IMR-90 (cell line): ENCODE results near the gene AGAP1. TPM values are rescaled to one million over a fixed set of nuclear protein-coding genes. Genes with fewer than 3 reads are reported as not detected.

ENCODE experiments used
- ATAC-seq: fragments of 200-7000 bp; cut with Tn5 transposase; 2 replicates; pipeline ENCODE4 v1.9.1; 2020; ENCODE audit warnings: low read depth, mild to moderate bottlenecking, moderate library complexity
- BruUV-seq: library from RNA; stranded (reverse); fragments of 400-500 nt; replicated peaks from 2 replicates; lab custom pipeline; 2021; lab: Mats Ljungman, UMichigan
- CTCF ChIA-PET: fragments of 300-600 bp; formaldehyde crosslinking; extraction: SDS; loops from one replicate; lab custom pipeline; 2021; ENCODE audit warnings: antibody characterized with exemption; lab: Yijun Ruan, JAX
- POLR2A ChIA-PET: fragments of 300-600 bp; sonication (Branson Sonifier 250); formaldehyde crosslinking; loops from one replicate; lab custom pipeline; 2022; ENCODE audit warnings: antibody characterized with exemption; ENCODE audit not compliant: unreplicated experiment; lab: Charles Lee
- DNase-seq: peaks from one replicate; pipeline ENCODE4 v3.0.0; 2013
- H2AFZ ChIP-seq: replicated peaks from 2 replicates; pipeline ENCODE3; 2013; ENCODE audit warnings: low read length, mild to moderate bottlenecking; ENCODE audit not compliant: poor library complexity
- H2AK5ac ChIP-seq: 2 replicates; pipeline ENCODE4 v1.6.1; 2013; ENCODE audit warnings: low read depth, low read length, inconsistent platforms
- H2AK9ac ChIP-seq: replicated peaks from 2 replicates; pipeline ENCODE3; 2013; ENCODE audit warnings: mild to moderate bottlenecking, low read depth, low read length, moderate library complexity; ENCODE audit not compliant: poor library complexity
- H2BK120ac ChIP-seq: 2 replicates; pipeline ENCODE4 v1.6.1; 2013; ENCODE audit warnings: low read depth, low read length, inconsistent platforms
- H2BK15ac ChIP-seq: 3 replicates; pipeline ENCODE4 v1.6.1; 2013; ENCODE audit warnings: low read depth, low read length, inconsistent platforms
- H2BK20ac ChIP-seq: 2 replicates; pipeline ENCODE4 v1.6.1; 2013; ENCODE audit warnings: low read depth, mild to moderate bottlenecking, inconsistent platforms, low read length, moderate library complexity
- H2BK5ac ChIP-seq: 2 replicates; pipeline ENCODE4 v1.6.1; 2013; ENCODE audit warnings: mild to moderate bottlenecking, low read depth, low read length, inconsistent platforms; ENCODE audit not compliant: poor library complexity, severe bottlenecking
- H3K14ac ChIP-seq: replicated peaks from 2 replicates; pipeline ENCODE4 v1.6.1; 2013; ENCODE audit warnings: low read depth, low read length, inconsistent platforms
- H3K18ac ChIP-seq: 2 replicates; pipeline ENCODE4 v1.6.1; 2013; ENCODE audit warnings: low read depth, low read length, control low read depth
- H3K23ac ChIP-seq: 2 replicates; pipeline ENCODE4 v1.6.1; 2013; ENCODE audit warnings: low read depth, low read length, inconsistent platforms
- H3K27ac ChIP-seq: 2 replicates; pipeline ENCODE4 v1.5.1; 2013; ENCODE audit warnings: mild to moderate bottlenecking, control low read depth, low read length; ENCODE audit not compliant: insufficient read depth
- H3K27me3 ChIP-seq: 2 replicates; pipeline ENCODE4 v1.6.1; 2013; ENCODE audit warnings: low read length; ENCODE audit not compliant: control insufficient read depth, insufficient read depth
- H3K36me3 ChIP-seq: 2 replicates; pipeline ENCODE4 v1.6.1; 2013; ENCODE audit warnings: low read length, mixed read lengths; ENCODE audit not compliant: control insufficient read depth, insufficient read depth
- H3K4ac ChIP-seq: 2 replicates; pipeline ENCODE4 v1.6.1; 2013; ENCODE audit warnings: low read depth, low read length, inconsistent platforms
- H3K4me1 ChIP-seq: 2 replicates; pipeline ENCODE4 v1.6.1; 2013; ENCODE audit warnings: low read length, mixed read lengths; ENCODE audit not compliant: control insufficient read depth, insufficient read depth
- H3K4me2 ChIP-seq: 2 replicates; pipeline ENCODE4 v1.6.1; 2013; ENCODE audit warnings: low read depth, mild to moderate bottlenecking, control low read depth, low read length, moderate library complexity
- H3K4me3 ChIP-seq: 2 replicates; pipeline ENCODE4 v1.5.1; 2013; ENCODE audit warnings: low read depth, mild to moderate bottlenecking, control low read depth, low read length, moderate library complexity; ENCODE audit not compliant: insufficient read depth
- H3K56ac ChIP-seq: 2 replicates; pipeline ENCODE4 v1.6.1; 2013; ENCODE audit warnings: low read length, inconsistent platforms; ENCODE audit not compliant: insufficient read depth; ENCODE audit errors: extremely low read depth
- H3K79me1 ChIP-seq, 2 experiments: 2 replicates each; pipeline ENCODE4 v1.6.1; 2013; ENCODE audit warnings: low read length in 2 of 2, inconsistent platforms in 1 of 2, low read depth in 1 of 2
- H3K9ac ChIP-seq: 2 replicates; pipeline ENCODE4 v1.6.1; 2013; ENCODE audit warnings: low read depth, low read length, control low read depth
- H3K9me1 ChIP-seq: 2 replicates; pipeline ENCODE4 v1.6.1; 2013; ENCODE audit warnings: low read length, inconsistent platforms; ENCODE audit not compliant: insufficient read depth
- H3K9me3 ChIP-seq: 2 replicates; pipeline ENCODE4 v1.6.1; 2013; ENCODE audit warnings: low read length; ENCODE audit not compliant: control insufficient read depth, insufficient read depth
- H4K20me1 ChIP-seq: 2 replicates; pipeline ENCODE4 v1.6.1; 2013; ENCODE audit warnings: low read length, inconsistent platforms; ENCODE audit not compliant: insufficient read depth
- H4K5ac ChIP-seq: 2 replicates; pipeline ENCODE4 v1.6.1; 2013; ENCODE audit warnings: mild to moderate bottlenecking, low read depth, low read length, control low read depth
- H4K8ac ChIP-seq, 2 experiments: 2 replicates each; pipeline ENCODE4 v1.6.1; 2013; ENCODE audit warnings: low read depth in 2 of 2, low read length in 2 of 2, control low read depth in 1 of 2, inconsistent platforms in 1 of 2
- H4K91ac ChIP-seq: 2 replicates; pipeline ENCODE4 v1.6.1; 2013; ENCODE audit warnings: low read depth, low read length, inconsistent platforms; ENCODE audit not compliant: insufficient read depth
- BHLHE40 ChIP-seq: fragments of 150-350 bp; IDR thresholded peaks from 2 replicates; pipeline ENCODE4 v1.6.1; 2016; ENCODE audit warnings: mild to moderate bottlenecking, low read depth, low read length
- CEBPB ChIP-seq: IDR thresholded peaks from 2 replicates; pipeline ENCODE4 v1.6.1; 2012; ENCODE audit warnings: low read depth, low read length, improper control_type of control experiment
- CHD1 ChIP-seq: IDR thresholded peaks from 2 replicates; pipeline ENCODE4 v1.6.1; 2012; ENCODE audit warnings: low read depth, low read length, improper control_type of control experiment
- FOS ChIP-seq: fragments of 150-350 bp; IDR thresholded peaks from 2 replicates; pipeline ENCODE4 v1.6.1; 2016; ENCODE audit warnings: low read depth, low read length
- MAFK ChIP-seq: IDR thresholded peaks from 2 replicates; pipeline ENCODE4 v1.6.1; 2012; ENCODE audit warnings: low read depth, low read length, improper control_type of control experiment
- MAZ ChIP-seq: IDR thresholded peaks from 2 replicates; pipeline ENCODE4 v1.6.1; 2012; ENCODE audit warnings: low read depth, mild to moderate bottlenecking, low read length, improper control_type of control experiment, moderate library complexity, borderline replicate concordance
- MXI1 ChIP-seq: IDR thresholded peaks from 2 replicates; pipeline ENCODE4 v1.6.1; 2012; ENCODE audit warnings: low read depth, mild to moderate bottlenecking, low read length, moderate library complexity, borderline replicate concordance
- NFE2L2 ChIP-seq: fragments of 150-350 bp; IDR thresholded peaks from 2 replicates; pipeline ENCODE4 v1.6.1; 2016; ENCODE audit warnings: low read depth, mild to moderate bottlenecking, low read length
- POLR2A ChIP-seq: IDR thresholded peaks from 2 replicates; pipeline ENCODE4 v1.6.1; 2012; ENCODE audit warnings: mild to moderate bottlenecking, low read depth, low read length
- RAD21 ChIP-seq: IDR thresholded peaks from 2 replicates; pipeline ENCODE4 v1.6.1; 2012; ENCODE audit warnings: low read length, improper control_type of control experiment
- RCOR1 ChIP-seq: IDR thresholded peaks from 2 replicates; pipeline ENCODE4 v1.6.1; 2012; ENCODE audit warnings: mild to moderate bottlenecking, low read length, improper control_type of control experiment; ENCODE audit not compliant: insufficient replicate concordance
- RFX5 ChIP-seq: IDR thresholded peaks from 2 replicates; pipeline ENCODE4 v1.8.0; 2012; ENCODE audit warnings: low read depth, mild to moderate bottlenecking, low read length, moderate library complexity
- SMC3 ChIP-seq: fragments of 150-350 bp; IDR thresholded peaks from 2 replicates; pipeline ENCODE4 v1.6.1; 2016; ENCODE audit warnings: low read depth, mild to moderate bottlenecking, antibody characterized with exemption, low read length, moderate library complexity
- WGBS, 2 experiments: methylation state at CpG; one replicate each; pipeline versions ENCODE4 v1.1.5 to v1.1.7; 2013; ENCODE audit warnings: missing lambda C conversion rate in 2 of 2; ENCODE audit not compliant: insufficient read length in 1 of 2; ENCODE audit errors: extremely low coverage in 2 of 2; 5-methylcytosine and 5-hydroxymethylcytosine counted together
- dilution Hi-C: fragments of 300-500 bp; cut with HindIII; formaldehyde crosslinking; loops from one replicate; pipeline ENCODE4 v1.14.3; 2018; ENCODE audit warnings: low sequenced_read_pairs; ENCODE audit not compliant: unreplicated experiment
- in situ Hi-C: fragments of 300-500 bp; cut with MboI; formaldehyde crosslinking; loops from 3 replicates; pipeline ENCODE4 v1.14.3; 2019; ENCODE audit warnings: low sequenced_read_pairs, inconsistent platforms, mixed read lengths
- intact Hi-C: fragments of 100-400 bp; cut with micrococcal nuclease; formaldehyde crosslinking; loops from 2 replicates; pipeline ENCODE4 v1.10.0; 2022
- polyA plus RNA-seq, 3 experiments: library from polyadenylated mRNA; depleted of rRNA; stranded (reverse); fragments of >200 nt; gene quantifications; 2 replicates each; pipeline ENCODE4 v1.2.3, GENCODE V29; 2012; ENCODE audit warnings: low replicate concordance in 1 of 3
- total RNA-seq: library from RNA; depleted of rRNA; stranded (reverse); fragments of >200 nt; gene quantifications from 2 replicates; pipeline ENCODE4 v1.2.3, GENCODE V29; 2012
- TF ChIP-seq, protein P1 (sequence below): conservative IDR thresholded peaks from 2 replicates; pipeline ENCODE4 v1.5.1; 2012; ENCODE audit warnings: mild to moderate bottlenecking, low read depth, low read length, improper control_type of control experiment
- TF ChIP-seq, protein P2 (sequence below): fragments of 150-350 bp; IDR thresholded peaks from 2 replicates; pipeline ENCODE4 v1.6.1; 2016; ENCODE audit warnings: low read depth, mild to moderate bottlenecking, low read length, moderate library complexity, borderline replicate concordance
- TF ChIP-seq, protein P3 (sequence below): fragments of 150-350 bp; IDR thresholded peaks from 2 replicates; pipeline ENCODE4 v1.6.1; 2017; ENCODE audit warnings: mild to moderate bottlenecking, antibody characterized with exemption, low read length, low read depth

AGAP1 gene
- total and polyA plus RNA-seq, 2 of the 4 experiments (the other 2 are of a cell fraction) = 15.1 to 16.4 TPM

DNA sequence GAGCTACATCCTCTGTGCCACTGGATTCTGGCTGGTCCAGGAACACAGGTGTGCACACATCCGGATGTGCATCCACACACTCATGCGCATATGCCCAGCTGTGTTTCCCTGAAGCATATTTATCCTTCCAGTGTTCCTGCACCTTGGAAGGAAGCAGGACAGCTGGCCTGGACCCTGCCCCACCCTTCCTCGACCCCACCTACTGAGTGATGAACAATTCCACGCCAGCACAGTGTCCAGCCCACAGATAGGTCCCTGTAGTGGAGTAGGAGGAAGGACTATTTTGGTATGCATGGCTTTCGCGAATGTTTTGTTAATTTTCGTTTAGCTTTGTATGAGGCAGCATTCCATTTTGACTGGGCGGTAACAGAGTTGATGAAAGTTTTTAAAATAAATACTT, 211.5 kb downstream of the AGAP1 start:
- no peaks in the 10 kb centered on the region for H3K9me3 ChIP-seq
- intact Hi-C loops = no loop called here

More for the DNA sequence above, 211.5 kb downstream of the AGAP1 start:
- no peak overlapping the region for H2BK15ac ChIP-seq
- no peak for DNase-seq
- H4K8ac ChIP-seq = no peak overlapping the region
- no peak overlapping the region for H3K23ac ChIP-seq
- no peak overlapping the region for H3K18ac ChIP-seq
- H2BK120ac ChIP-seq = no peak overlapping the region
- TF ChIP-seq NFE2L2 (no peak), RCOR1 (no peak), MAZ (no peak), SMC3 (no peak), CEBPB (no peak), RAD21 (no peak), RFX5 (no peak), MAFK (no peak), BHLHE40 (no peak), POLR2A (no peak), FOS (no peak), MXI1 (no peak), CHD1 (no peak)
- TF ChIP-seq, protein P1, sequence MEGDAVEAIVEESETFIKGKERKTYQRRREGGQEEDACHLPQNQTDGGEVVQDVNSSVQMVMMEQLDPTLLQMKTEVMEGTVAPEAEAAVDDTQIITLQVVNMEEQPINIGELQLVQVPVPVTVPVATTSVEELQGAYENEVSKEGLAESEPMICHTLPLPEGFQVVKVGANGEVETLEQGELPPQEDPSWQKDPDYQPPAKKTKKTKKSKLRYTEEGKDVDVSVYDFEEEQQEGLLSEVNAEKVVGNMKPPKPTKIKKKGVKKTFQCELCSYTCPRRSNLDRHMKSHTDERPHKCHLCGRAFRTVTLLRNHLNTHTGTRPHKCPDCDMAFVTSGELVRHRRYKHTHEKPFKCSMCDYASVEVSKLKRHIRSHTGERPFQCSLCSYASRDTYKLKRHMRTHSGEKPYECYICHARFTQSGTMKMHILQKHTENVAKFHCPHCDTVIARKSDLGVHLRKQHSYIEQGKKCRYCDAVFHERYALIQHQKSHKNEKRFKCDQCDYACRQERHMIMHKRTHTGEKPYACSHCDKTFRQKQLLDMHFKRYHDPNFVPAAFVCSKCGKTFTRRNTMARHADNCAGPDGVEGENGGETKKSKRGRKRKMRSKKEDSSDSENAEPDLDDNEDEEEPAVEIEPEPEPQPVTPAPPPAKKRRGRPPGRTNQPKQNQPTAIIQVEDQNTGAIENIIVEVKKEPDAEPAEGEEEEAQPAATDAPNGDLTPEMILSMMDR = no peak
- TF ChIP-seq, protein P2, sequence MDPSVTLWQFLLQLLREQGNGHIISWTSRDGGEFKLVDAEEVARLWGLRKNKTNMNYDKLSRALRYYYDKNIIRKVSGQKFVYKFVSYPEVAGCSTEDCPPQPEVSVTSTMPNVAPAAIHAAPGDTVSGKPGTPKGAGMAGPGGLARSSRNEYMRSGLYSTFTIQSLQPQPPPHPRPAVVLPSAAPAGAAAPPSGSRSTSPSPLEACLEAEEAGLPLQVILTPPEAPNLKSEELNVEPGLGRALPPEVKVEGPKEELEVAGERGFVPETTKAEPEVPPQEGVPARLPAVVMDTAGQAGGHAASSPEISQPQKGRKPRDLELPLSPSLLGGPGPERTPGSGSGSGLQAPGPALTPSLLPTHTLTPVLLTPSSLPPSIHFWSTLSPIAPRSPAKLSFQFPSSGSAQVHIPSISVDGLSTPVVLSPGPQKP = no peak
- TF ChIP-seq, protein P3, sequence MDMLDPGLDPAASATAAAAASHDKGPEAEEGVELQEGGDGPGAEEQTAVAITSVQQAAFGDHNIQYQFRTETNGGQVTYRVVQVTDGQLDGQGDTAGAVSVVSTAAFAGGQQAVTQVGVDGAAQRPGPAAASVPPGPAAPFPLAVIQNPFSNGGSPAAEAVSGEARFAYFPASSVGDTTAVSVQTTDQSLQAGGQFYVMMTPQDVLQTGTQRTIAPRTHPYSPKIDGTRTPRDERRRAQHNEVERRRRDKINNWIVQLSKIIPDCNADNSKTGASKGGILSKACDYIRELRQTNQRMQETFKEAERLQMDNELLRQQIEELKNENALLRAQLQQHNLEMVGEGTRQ = no peak
- H3K27me3 ChIP-seq = no peaks in the 10 kb centered on the region
- dilution Hi-C loops = no loop called here
- H3K36me3 ChIP-seq = no peaks in the 10 kb centered on the region
- 100% methylated on average over 1 of the region's 8 CpGs; no CpG with 5 or more reads in 1 of the 2 experiments for WGBS, 2 experiments
- H4K20me1 ChIP-seq = peaks cover 42% of the 10 kb centered on the region
- H2AFZ ChIP-seq = no peak overlapping the region
- ChIA-PET CTCF (no interaction called here), POLR2A (no interaction called here)
- H3K56ac ChIP-seq = no peak overlapping the region
- no peak overlapping the region for H2AK9ac ChIP-seq
- no peak overlapping the region for H3K9ac ChIP-seq
- no peak overlapping the region for H3K4ac ChIP-seq
- peaks cover 9% of the 10 kb centered on the region for H3K4me1 ChIP-seq
- peaks cover 30 to 55% of the 10 kb centered on the region in 2 experiments for H3K79me1 ChIP-seq
- no peak overlapping the region for H3K4me2 ChIP-seq
- BruUV-seq = no TSS peak
- in situ Hi-C loops = no loop called here
- H3K14ac ChIP-seq = no peak overlapping the region
- no peak for ATAC-seq
- no peak overlapping the region for H2BK5ac ChIP-seq
- no peak overlapping the region for H2BK20ac ChIP-seq
- no peak overlapping the region for H2AK5ac ChIP-seq
- no peak overlapping the region for H4K5ac ChIP-seq
- no peak overlapping the region for H3K4me3 ChIP-seq
- H3K27ac ChIP-seq = no peak overlapping the region
- H4K91ac ChIP-seq = no peak overlapping the region
- peaks cover 27% of the 10 kb centered on the region for H3K9me1 ChIP-seq
